Tibial nerve (tissue), 4 donors: Measurements from ENCODE around the gene ERMARD.

Source experiments
- EP300 ChIP-seq, 2 donors: sonication (generic); formaldehyde crosslinking; IDR thresholded peaks; one replicate each; pipeline ENCODE4 v1.6.1; 2017; ENCODE audit warnings: antibody characterized with exemption in 2 of 2, mild to moderate bottlenecking in 1 of 2
- POLR2A ChIP-seq, 2 donors: fragments of 450-650 bp; IDR thresholded peaks; one replicate each; pipeline ENCODE4 v1.6.1; 2017; ENCODE audit warnings: antibody characterized with exemption in 2 of 2, mild to moderate bottlenecking in 2 of 2, moderate library complexity in 2 of 2
- TF ChIP-seq, protein P1 (sequence below), 5 experiments: fragments of 200-600 bp in 3 of 5; fragments of 450-650 bp in 2 of 5; sonication (generic) in 3 of 5; IDR thresholded peaks; one replicate each; pipeline ENCODE4 v1.5.1; 2016 to 2019; ENCODE audit warnings: antibody characterized with exemption in 5 of 5, mild to moderate bottlenecking in 3 of 5, moderate library complexity in 2 of 5

DNA sequence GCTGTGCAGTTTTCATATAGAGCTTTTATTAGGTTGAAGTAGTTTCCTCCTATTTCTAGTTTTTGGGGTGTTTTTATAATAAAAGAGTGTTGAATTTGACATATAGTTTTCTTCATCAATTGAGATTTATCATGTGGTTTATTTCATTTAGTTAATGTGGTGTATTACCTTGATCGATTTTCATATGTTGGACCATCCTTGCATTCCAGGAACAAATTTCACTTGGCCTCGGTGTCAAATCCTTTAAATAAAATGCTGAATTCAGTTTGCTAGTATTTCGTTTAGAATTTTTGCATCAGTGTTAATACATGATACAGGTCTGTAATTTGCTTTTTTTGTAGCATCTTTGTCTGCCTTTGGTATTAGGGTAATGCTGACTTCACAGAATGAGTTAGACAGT, 6.0 kb upstream of the ERMARD start:
- TF ChIP-seq, protein P1, sequence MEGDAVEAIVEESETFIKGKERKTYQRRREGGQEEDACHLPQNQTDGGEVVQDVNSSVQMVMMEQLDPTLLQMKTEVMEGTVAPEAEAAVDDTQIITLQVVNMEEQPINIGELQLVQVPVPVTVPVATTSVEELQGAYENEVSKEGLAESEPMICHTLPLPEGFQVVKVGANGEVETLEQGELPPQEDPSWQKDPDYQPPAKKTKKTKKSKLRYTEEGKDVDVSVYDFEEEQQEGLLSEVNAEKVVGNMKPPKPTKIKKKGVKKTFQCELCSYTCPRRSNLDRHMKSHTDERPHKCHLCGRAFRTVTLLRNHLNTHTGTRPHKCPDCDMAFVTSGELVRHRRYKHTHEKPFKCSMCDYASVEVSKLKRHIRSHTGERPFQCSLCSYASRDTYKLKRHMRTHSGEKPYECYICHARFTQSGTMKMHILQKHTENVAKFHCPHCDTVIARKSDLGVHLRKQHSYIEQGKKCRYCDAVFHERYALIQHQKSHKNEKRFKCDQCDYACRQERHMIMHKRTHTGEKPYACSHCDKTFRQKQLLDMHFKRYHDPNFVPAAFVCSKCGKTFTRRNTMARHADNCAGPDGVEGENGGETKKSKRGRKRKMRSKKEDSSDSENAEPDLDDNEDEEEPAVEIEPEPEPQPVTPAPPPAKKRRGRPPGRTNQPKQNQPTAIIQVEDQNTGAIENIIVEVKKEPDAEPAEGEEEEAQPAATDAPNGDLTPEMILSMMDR (IDR thresholded peaks at IDR 0.05), result no peak
- TF ChIP-seq POLR2A (IDR thresholded peaks at IDR 0.05), result no peak
- TF ChIP-seq EP300 (IDR thresholded peaks at IDR 0.05), result no peak
